ENCODE data around the gene TELO2.

GRCh38 chr16:1541293-1542165 lies 48.4 kb downstream of the TELO2 start:
- TF ChIP-seq GLIS3 (CRISPR knock-in tag; IDR thresholded peaks at IDR 0.05) (no peak), ESRRG (CRISPR knock-in tag; IDR thresholded peaks at IDR 0.05) (no peak), PATZ1 (CRISPR knock-in tag; IDR thresholded peaks at IDR 0.05; ENCODE audit: borderline replicate concordance) (no peak), SNAI2 (CRISPR knock-in tag; IDR thresholded peaks at IDR 0.05) (no peak), ZFP30 (CRISPR knock-in tag; IDR thresholded peaks at IDR 0.05) (no peak), TOX (CRISPR knock-in tag; IDR thresholded peaks at IDR 0.05; ENCODE audit: borderline replicate concordance) (no peak), RARB (CRISPR knock-in tag; IDR thresholded peaks at IDR 0.05) (no peak), PPARA (CRISPR knock-in tag; IDR thresholded peaks at IDR 0.05; ENCODE audit: borderline replicate concordance) (no peak), CSDC2 (CRISPR knock-in tag; IDR thresholded peaks at IDR 0.05) (no peak), ARNTL (CRISPR knock-in tag; IDR thresholded peaks at IDR 0.05; ENCODE audit: borderline replicate concordance, low read depth) (no peak), ZNF565 (CRISPR knock-in tag; conservative IDR thresholded peaks at IDR 0.05; ENCODE audit: low read depth) (no peak)
- TF ChIP-seq, protein P1, sequence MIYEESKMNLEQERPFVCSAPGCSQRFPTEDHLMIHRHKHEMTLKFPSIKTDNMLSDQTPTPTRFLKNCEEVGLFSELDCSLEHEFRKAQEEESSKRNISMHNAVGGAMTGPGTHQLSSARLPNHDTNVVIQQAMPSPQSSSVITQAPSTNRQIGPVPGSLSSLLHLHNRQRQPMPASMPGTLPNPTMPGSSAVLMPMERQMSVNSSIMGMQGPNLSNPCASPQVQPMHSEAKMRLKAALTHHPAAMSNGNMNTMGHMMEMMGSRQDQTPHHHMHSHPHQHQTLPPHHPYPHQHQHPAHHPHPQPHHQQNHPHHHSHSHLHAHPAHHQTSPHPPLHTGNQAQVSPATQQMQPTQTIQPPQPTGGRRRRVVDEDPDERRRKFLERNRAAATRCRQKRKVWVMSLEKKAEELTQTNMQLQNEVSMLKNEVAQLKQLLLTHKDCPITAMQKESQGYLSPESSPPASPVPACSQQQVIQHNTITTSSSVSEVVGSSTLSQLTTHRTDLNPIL (CRISPR knock-in tag; IDR thresholded peaks at IDR 0.05; ENCODE audit: low read depth): no peak
- TF ChIP-seq, protein P2, sequence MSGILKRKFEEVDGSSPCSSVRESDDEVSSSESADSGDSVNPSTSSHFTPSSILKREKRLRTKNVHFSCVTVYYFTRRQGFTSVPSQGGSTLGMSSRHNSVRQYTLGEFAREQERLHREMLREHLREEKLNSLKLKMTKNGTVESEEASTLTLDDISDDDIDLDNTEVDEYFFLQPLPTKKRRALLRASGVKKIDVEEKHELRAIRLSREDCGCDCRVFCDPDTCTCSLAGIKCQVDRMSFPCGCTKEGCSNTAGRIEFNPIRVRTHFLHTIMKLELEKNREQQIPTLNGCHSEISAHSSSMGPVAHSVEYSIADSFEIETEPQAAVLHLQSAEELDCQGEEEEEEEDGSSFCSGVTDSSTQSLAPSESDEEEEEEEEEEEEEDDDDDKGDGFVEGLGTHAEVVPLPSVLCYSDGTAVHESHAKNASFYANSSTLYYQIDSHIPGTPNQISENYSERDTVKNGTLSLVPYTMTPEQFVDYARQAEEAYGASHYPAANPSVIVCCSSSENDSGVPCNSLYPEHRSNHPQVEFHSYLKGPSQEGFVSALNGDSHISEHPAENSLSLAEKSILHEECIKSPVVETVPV (CRISPR knock-in tag; IDR thresholded peaks at IDR 0.05): no peak
